ENCODE results near the gene POR. TPM values are rescaled to one million over a fixed set of nuclear protein-coding genes. Genes with fewer than 3 reads are reported as not detected.

Gene POR
- total RNA-seq, 1 donor from 2014 or later = 62.2 TPM

DNA sequence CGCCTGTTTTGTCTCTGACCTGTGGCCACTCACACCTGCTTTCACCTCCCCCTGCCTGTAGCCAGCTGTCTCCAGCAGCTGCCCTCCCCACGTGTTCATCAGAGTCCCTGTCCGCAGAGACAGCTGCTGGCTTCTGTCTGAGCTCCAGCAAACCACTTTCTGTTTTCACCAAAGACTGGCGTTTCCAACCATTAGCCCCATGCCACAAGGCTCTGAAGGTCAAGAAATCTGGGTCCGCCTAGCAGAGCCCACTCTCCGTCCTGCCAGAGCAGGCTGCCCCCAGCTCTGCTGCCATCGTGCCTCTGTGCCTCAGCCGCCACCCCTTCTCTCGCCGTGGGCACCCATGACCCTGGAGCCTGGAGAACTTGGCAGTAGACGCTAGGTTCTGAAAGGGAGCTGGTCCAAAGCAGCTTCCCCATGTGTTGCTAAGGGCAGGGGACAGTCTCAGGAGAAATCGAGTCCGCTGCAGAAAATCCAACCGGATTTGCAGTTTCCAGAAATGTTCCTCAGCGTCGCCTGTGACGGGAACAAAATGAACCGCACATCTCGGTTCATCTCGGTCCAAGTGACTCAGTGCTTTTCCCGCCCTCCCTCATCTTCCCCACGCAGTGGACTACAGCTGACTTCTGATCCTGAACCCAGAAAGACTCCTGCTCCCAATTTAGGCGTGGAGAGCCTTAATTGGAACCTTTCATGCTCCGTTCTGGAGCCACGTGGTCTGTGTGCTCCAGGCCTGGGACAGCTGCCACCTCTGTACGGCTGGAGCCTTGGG lies 51.4 kb downstream of the POR start:
- Mint-ChIP-seq H3K27ac (ENCODE audit: unreplicated experiment) (no peak overlapping the region), H3K27me3 (ENCODE audit: low read depth) (no peaks in the 10 kb centered on the region)

DNA sequence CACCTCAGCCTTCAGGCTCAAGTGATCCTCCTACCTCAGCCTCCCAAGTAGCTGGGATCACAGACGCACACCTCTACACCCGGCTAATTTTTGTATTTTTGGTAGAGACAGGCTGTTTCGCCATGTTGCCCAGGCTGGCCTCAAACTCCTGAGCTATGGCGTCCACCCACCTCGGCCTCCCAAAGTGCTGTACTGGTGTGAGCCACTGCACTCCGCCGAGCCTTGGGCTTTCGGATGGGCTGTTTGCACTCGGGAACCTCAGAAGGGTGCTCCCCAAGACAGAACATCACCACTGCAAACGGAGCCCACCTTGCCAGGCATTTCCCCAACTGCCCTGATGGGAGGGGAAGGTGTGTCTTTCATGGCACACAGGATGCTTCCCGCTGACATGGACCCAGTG lies 52.1 kb downstream of the POR start:
- H3K4me1 Mint-ChIP-seq (ENCODE audit: low read depth) = peaks cover 26% of the 10 kb centered on the region
- DNase-seq (ENCODE audit: low spot score) = no peak
- no peak overlapping the region for H3K27ac Mint-ChIP-seq (ENCODE audit: unreplicated experiment)
- peaks cover 10% of the 10 kb centered on the region for H3K36me3 Mint-ChIP-seq (ENCODE audit: low read depth)
- no peaks in the 10 kb centered on the region for H3K27me3 Mint-ChIP-seq (ENCODE audit: low read depth)
- no peaks in the 10 kb centered on the region for H3K9me3 Mint-ChIP-seq (ENCODE audit: low read depth)
- no peak overlapping the region for H3K4me3 Mint-ChIP-seq (ENCODE audit: unreplicated experiment)
- TF ChIP-seq, protein P1, sequence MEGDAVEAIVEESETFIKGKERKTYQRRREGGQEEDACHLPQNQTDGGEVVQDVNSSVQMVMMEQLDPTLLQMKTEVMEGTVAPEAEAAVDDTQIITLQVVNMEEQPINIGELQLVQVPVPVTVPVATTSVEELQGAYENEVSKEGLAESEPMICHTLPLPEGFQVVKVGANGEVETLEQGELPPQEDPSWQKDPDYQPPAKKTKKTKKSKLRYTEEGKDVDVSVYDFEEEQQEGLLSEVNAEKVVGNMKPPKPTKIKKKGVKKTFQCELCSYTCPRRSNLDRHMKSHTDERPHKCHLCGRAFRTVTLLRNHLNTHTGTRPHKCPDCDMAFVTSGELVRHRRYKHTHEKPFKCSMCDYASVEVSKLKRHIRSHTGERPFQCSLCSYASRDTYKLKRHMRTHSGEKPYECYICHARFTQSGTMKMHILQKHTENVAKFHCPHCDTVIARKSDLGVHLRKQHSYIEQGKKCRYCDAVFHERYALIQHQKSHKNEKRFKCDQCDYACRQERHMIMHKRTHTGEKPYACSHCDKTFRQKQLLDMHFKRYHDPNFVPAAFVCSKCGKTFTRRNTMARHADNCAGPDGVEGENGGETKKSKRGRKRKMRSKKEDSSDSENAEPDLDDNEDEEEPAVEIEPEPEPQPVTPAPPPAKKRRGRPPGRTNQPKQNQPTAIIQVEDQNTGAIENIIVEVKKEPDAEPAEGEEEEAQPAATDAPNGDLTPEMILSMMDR (IDR thresholded peaks at IDR 0.05) = no peak

More for the DNA sequence above, 51.4 kb downstream of the POR start:
- TF ChIP-seq, protein P1 (IDR thresholded peaks at IDR 0.05) = no peak
- DNase-seq (ENCODE audit: low spot score) = no peak
- no peaks in the 10 kb centered on the region for H3K9me3 Mint-ChIP-seq (ENCODE audit: low read depth)
- H3K36me3 Mint-ChIP-seq (ENCODE audit: low read depth) = peaks cover 9% of the 10 kb centered on the region
- peaks cover 26% of the 10 kb centered on the region for H3K4me1 Mint-ChIP-seq (ENCODE audit: low read depth)
- no peak overlapping the region for H3K4me3 Mint-ChIP-seq (ENCODE audit: unreplicated experiment)

DNA sequence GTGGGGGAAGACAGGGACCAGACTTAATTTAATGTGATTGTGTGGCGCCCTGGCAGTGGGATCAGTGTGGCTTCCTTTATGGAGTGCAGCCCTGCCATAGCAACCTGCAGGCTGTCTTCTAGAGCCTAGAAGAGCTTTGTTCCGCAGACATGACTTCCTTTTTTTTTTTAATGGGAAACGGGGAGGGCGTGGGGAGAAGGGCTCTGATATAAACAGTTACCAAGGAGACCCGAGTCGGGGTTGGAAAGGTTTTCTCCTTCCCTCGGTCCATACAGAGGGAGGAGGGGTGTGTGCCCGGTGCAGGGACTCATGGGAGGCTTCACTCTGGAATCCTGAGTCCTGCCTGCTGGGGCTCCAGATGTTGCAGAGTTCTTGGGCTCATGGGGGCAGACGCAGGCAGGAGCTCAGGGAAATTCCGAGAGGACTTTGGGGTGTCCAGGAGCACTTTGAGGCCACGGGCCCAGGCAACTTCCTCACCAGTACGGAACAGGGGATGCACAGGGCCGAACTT lies 52.6 kb downstream of the POR start:
- Mint-ChIP-seq H3K36me3 (ENCODE audit: low read depth) (peaks cover 13% of the 10 kb centered on the region), H3K4me3 (ENCODE audit: unreplicated experiment) (no peak overlapping the region), H3K9me3 (ENCODE audit: low read depth) (no peaks in the 10 kb centered on the region), H3K27ac (ENCODE audit: unreplicated experiment) (no peak overlapping the region), H3K27me3 (ENCODE audit: low read depth) (no peaks in the 10 kb centered on the region), H3K4me1 (ENCODE audit: low read depth) (peaks cover 22% of the 10 kb centered on the region)
- no peak for DNase-seq (ENCODE audit: low spot score)
- TF ChIP-seq, protein P1 (IDR thresholded peaks at IDR 0.05) = no peak

DNA sequence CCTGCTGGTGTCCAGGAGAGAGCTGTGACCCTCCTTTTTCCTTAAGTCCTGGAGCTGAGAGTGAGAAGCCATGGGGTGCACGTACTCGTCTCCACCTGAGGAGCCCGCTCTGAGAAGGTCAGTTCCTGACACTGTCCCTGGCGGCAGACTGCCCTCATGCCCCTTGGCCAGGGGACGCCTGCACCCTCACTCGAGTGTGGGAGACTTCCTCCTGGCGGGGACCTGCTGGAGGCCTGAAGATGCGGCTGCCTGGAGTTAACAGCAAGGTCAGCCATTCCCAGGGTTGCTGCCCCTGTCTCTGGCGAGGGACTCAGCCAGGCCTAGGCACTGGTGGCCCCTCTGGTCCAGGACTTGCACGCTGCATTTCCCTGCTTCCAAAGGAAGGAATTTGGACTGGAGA lies 53.1 kb downstream of the POR start:
- TF ChIP-seq, protein P1 (IDR thresholded peaks at IDR 0.05) = no peak
- Mint-ChIP-seq H3K27ac (ENCODE audit: unreplicated experiment) (no peak overlapping the region), H3K4me3 (ENCODE audit: unreplicated experiment) (no peak overlapping the region), H3K4me1 (ENCODE audit: low read depth) (peaks cover 17% of the 10 kb centered on the region), H3K27me3 (ENCODE audit: low read depth) (no peaks in the 10 kb centered on the region), H3K9me3 (ENCODE audit: low read depth) (no peaks in the 10 kb centered on the region), H3K36me3 (ENCODE audit: low read depth) (peaks cover 13% of the 10 kb centered on the region)
- no peak for DNase-seq (ENCODE audit: low spot score)

DNA sequence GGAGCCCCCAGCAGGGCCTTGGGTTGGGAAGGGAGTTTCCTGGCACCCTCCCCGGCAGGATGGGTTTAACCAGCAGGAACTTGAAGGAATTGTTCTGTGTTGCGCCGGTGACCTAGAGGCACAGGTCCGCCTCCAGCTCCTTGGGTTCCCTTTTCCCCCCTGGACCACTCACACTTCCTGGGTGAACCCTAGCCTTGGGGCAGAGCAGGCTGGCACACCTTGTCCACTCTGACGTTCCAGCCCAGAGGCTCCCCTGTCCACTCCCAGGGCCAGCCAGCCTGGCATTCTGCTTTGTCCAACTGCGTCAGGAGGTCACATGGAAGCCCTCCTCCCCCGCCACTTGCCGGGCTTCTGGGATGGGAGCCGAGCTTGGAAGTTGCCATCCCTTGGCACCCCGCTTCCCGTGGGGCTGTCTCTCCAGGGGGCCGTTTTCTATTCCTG lies 53.6 kb downstream of the POR start:
- TF ChIP-seq, protein P1 (IDR thresholded peaks at IDR 0.05) = no peak
- Mint-ChIP-seq H3K4me3 (ENCODE audit: unreplicated experiment) (no peak overlapping the region), H3K27me3 (ENCODE audit: low read depth) (no peaks in the 10 kb centered on the region), H3K4me1 (ENCODE audit: low read depth) (peaks cover 11% of the 10 kb centered on the region), H3K36me3 (ENCODE audit: low read depth) (peaks cover 11% of the 10 kb centered on the region), H3K27ac (ENCODE audit: unreplicated experiment) (no peak overlapping the region), H3K9me3 (ENCODE audit: low read depth) (no peaks in the 10 kb centered on the region)
- DNase-seq (ENCODE audit: low spot score) = no peak

Measured in chondrocyte (in vitro differentiated cells).